NCI-H526 treated with DMSO at 0.1 percent for 48 hours (cell line): ENCODE measurements around the gene SERGEF.
"Not testable (repeated sequence)": the region's sequence is repeated elsewhere in the genome, so short reads cannot be mapped to it uniquely, and the experiment has no call there.

ENCODE experiments used
- DNase-seq: peaks from one replicate; lab custom pipeline; 2025; lab: John Stamatoyannopoulos, UW

Gene SERGEF

DNA sequence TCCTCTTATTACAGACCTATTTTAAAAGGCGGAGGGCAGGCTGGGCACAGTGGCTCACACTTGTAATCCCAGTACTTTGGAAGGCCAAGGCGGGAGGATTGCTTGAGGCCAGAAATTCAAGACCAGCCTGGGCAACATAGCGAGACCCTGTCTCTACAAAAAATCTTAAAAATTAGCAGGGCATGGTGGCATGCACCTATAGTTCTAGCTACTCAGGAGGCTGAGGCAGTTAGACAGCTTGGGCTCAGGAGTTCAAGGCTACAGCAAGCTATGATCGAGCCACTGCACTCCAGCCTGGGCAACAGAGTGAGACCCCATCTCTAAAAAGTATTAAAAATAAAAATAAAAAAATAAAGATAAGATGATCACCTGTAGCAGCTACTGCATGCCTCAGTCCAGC lies 12.7 kb downstream of the SERGEF start:
- not testable (repeated sequence) for DNase-seq

DNA sequence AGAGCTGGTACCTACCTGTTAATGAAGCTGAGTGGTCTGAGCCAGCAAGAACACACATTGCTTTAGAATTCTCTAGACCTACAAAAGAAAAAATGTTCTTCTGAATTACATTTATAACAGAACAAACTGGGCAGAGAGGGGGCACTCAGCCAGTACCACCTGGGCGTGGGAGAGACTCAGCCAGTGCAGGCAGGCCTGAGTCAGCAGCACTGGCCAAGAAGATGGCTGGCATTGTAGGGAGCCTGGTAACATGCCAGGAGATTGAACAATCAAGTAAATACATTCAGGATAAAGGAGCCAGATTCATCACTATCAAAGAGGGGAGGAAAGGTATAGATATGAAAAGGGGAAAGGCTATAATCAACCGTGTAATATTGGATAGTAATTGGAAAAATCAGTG lies 19.9 kb downstream of the SERGEF start:
- no peak for DNase-seq

DNA sequence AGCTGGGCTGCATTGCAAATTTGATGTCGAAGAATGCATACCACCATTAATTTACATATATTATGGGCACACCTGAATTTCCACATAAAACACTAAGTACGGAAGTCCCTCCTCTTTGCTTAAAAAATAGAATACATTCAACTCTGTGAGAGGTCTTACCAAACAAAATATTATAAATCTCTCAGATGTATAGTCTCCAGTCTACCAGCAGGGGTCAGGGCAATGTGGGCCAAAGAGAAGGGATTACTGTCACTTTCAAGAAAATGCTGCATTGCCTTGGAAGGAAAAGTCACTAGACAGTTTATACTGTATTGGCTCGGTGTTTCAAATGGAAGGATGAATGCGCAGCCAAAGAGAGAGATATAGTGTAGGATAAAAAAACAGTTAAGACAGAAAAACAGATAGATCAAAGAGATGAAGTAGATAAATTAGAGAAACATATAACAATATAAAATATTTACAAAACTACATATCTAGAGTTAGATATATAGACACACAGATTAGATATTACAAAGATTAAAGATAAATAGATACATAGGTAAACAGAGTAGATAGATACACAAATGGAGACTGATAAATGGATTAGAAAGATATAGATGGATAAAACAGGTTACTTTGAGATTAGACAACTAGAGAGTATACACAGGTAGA lies 20.9 kb downstream of the SERGEF start:
- peak; percentile 59 for DNase-seq

DNA sequence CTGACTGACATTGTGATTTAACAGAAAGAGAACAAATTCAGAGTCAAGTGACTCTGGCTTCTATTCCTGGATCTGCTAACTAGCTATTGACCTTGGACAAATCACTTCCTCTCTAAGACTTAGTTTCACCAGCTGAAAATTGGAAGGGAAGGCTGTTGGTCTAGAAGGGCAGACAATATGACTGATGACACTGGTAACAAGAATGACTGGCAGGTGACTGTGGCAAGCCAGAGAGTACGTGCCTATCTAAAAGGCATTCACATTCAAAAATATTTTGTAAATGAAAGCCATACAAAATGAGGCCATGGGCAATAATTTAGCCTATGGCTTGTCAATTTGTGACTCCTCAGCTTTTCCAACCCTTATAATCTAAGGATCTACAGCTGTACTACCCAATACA lies 23.5 kb downstream of the SERGEF start:
- no peak for DNase-seq

DNA sequence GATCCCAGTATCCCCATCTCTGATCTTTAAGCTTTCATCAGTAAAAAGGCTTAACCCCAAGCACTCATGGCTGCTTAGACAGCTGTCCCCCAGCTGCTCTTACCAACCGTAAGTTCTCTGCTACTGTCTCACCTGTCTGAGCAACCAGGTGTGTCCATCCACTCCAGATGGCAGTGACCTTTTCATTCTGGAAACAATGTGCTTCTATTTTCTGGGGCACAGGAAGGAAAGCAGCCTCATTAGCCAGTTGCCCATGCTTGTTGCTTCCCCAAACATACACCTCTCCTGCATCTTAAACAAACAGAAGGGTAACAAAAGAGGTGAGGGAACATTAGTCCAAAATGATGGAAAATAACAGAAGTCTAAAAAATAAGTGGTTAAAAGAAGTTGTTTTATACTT lies 24.4 kb downstream of the SERGEF start:
- peak; percentile 45 for DNase-seq

DNA sequence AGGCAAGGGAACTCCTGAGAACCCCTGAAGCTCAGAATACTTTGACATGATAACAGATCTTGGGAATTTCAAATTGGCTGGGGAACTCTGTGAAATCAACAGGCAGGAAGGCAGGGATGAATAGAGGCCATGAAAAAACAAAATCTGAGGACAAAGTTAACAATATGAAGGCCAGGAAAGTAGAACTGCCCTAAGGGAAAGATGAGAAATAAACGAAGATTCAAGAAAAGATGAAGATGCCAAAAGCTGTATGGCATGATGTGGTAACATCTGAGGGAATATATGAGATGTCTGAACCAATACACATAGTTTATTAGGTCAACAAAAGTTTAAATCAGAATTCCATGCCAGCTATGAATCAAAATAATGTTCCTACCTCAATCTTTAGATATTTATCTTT lies 25.0 kb downstream of the SERGEF start:
- no peak for DNase-seq

DNA sequence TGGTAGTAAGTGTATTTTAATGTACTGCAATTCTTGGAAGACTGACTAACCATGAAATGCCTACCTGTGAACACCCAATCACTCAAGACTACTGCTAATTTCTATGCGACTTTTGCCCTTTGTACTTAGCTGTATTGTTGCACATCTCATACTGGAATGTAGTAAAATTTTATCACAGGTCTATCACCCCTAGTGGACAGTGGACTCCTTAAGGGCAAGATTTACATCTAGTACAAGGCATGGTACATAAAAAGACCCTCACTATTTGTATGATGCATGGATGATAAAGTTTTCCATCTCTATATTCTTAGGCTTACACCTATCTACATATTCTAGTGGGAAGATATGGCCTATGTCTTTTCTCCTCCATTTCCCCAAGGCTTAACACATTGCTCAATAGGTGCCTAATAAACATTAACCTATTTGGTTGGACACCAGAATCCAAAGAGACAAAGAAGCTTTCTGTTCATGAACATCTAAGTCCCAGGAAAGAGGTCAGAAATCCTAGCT lies 26.1 kb downstream of the SERGEF start:
- DNase-seq: no peak

DNA sequence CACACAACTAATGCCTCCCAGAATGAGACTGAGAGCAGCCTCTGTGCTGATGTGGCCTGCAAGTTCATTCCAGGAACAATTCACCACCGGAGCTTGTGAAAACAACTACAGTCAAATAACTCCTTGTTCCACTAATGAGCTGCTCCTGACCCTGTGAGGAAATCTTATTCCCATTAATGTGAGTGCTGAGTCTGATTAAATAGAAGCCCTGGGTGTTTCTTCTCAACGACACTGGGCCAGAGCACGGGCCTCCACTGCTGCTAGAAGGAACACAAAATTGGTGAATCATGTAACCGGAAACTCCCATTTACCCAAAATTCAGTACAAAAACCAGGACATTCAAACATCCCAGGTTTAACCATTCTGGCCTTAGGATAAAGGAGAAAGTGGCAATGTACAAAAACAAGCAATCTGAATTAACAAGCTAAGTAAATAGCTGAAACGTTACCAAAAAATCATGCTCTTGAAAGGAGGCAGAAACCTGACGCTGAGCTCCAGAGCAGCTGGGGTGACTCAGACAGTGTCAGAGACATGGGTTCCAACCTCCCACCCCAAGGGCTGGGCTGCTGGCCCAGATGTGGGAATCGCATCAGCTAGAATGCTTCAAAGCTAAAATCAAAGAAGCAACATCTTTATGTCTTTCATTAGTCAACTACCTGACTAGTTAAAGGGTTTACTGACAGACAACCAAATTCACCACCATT lies 26.7 kb downstream of the SERGEF start:
- no peak for DNase-seq

DNA sequence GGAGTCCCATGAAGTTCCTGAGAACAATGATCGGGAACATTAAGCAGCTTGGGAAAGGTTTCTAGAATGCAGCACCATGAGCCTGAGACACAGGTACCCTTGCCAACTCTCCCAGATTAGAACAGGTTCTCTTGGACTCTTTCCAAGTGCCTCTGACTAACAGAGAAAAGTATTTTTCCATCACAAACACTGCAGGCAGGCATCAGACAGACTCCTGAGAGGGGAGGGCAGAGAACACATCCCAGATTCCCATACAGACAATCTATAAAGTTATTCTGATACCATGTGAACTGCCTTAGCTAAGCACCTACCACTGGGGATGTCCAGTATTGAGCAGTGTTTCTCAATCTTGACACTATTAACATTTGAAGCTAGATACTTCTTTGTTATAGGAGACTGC lies 27.3 kb downstream of the SERGEF start:
- DNase-seq: no peak

DNA sequence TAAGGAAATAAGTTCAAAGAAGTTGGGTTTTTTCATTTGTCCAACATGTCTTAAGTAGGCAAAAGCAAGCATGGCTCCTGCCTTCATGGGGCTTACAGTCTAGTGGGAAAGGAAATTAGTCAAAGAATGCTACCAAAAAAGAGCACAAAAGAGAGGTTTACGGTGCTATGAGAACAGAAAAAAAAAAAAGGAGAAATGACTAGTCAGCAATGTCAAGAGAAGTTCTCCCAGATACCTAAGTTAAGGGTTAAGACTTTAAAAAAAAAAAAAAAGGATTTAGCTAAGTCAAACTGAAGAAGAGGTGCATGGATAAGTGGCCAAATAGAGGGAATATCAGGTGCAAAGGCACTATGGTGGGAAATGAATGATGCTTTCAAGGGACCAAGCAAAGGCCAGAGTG lies 29.3 kb downstream of the SERGEF start:
- DNase-seq: no peak

DNA sequence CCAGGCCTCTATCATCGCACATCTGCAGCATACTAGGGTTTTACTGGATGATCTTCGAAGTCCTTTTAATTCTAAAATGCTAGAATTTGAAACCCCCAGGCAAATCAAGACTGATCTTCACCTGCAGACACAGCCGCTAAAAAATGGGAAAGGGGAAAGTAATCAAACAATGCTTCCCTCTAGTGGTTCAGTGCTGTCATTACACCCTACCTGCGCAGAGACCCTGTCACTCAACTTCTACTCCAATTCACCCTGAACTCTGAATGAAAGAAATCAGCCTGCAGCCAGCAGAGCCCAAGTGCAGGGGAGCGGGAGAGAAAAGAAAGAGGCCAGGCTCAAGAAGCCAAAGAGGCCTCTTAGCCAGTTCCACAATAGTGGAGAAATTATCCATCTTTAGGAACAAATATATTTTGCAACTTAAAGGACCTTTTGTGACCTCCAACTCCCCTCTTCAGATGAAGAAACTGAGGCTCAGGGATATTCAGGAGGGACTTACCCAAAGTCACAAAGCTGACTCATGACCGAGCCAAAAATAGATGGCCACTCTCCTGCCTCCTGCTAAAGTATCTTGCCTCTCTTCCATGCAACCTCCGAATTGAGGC lies 33.0 kb downstream of the SERGEF start:
- DNase-seq: peak; percentile 56

DNA sequence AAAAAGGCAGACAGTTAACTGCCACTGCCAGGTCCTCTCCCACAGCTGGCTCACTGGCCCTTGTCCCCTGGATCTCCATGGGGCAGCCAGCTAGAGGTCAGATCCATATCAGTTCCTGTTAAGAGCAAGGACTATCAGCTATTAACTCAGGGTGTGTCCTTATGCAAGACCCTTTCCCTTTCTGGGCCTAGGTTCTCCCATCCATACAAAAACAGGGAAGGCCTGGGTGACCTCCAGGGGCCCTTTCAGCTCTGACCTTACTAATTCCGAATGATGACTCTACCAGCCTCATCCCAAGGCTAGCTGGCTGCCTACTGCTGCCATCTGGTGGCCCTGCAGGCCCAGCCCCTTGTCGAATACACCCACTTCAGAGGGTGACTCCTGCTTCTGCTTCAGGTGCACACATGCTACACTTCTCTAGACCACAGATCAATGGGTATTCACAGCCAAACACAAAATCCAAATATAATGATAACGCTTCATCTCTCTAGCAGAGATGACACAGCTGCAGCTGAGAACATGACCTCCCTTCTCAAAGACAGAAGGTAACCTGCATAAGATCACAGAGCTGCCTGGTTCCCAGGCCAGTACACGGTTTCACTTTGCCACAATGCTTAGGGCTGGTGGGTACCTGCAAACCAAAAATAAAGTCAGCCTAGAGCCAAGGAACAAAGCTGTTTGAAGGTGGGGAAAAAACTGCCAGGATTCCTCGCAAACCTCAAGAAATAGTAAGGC lies 34.1 kb downstream of the SERGEF start:
- DNase-seq: peak; percentile 49

DNA sequence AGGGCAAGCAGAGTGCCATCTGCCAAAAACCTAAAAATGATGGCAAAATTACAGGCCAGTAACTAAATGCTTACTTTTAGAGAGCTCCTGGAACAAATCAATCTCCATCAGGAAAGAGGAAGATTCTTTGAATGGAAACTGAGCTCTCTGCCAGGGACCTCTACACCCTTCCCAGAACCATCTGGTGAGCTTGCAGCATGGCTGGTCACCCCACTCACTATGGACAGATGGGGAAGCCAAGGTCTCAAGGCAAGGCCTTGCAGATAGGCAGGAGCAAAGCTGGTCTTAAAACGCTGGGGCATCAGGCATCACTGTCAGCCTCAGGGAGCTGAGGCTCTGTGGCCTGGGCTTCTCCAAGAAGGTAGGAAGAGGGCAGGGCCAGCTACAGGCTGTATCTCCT lies 36.2 kb downstream of the SERGEF start:
- no peak for DNase-seq

DNA sequence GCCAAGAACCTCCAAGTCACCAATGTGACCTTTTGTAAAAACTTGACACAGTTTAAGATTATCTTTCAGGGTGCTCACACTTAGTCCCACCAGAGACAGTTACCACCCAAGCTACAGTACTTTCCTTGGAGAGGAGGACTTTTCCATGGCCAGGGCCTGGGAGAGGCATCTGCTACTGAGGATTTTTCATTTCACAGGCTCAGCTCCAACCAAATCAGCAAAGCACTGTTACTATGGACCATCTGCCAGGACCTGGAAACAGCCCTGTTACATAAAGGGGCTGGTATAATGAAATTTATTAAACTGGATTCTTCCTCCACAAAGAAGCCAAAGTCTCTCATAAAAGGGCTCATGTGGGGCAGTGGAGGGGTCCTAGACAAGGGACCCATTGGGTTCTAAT lies 38.6 kb downstream of the SERGEF start:
- DNase-seq: no peak

DNA sequence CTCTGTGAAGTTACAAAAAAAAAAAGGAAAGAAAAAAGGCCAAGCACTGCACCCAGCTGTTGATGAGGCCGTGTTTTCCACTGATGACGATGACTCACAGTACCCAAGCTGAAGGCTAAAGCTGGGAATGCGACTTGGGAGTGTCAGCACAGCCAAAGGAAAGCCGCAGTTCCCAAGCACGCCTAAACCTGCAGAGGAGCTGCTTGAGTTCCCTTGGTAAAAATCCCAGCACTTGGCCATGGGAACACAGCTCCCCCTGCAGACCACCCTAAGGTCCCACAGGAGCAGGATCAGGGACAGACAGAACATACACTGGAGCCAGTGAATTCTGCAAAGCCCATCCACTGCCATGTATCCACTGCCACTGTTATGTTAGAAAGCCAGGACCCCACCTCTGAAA lies 39.9 kb downstream of the SERGEF start:
- DNase-seq: no peak

DNA sequence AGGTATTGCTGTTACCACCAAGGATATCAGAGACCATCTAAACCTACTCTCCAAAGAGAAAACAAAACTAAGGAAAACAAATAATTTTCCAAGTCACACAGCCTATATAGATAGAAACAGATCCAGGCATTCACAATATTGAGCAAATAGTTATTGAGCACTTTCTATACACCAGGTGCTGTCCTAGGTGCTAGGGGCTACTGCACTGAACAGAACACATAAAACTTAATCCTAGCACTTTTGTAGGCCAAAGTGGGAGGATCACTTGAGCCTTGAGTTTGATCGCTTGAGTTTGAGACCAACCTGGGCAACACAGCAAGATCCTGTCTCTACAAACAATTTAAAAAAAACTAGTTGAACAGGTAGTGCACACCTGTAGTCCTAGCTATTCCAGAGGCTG lies 44.6 kb downstream of the SERGEF start:
- no peak for DNase-seq

DNA sequence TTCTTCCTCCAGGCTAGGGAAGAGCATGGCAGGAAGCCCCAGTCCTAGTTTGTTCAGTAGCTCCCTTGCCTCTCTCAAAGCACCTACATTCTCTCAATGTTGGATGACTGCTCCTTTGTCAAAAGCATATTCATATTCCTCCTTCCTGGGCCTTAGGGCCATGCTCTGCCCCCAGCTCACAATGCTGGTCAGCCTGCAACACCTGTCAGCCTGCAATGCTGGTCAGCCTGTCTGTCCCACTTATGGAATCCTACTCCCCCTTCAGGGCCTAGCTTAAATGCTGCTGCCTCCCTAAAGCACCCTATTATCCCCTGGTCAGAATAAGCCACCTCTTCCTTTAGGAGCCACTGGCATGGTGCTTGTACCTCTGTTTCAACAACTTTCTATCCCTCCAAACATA lies 45.2 kb downstream of the SERGEF start:
- no peak for DNase-seq

DNA sequence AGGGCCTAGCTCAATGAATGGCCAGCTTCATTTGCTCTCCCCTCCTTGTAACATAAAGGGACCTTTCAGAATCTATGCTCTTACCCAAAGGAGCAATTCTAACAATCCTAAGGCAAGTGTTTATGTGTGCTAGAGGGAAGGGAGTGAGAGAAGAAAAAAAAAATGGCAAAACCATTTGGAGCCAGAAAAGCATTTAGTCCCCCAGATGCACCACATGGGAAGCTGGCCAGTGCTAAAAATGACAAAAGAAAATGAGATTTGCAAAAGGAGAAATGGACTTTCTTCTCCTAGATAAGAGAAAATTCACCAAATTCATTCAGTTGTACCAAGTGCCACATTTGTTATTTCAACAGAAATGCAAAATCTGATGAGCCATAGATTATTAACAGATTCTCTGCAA lies 52.8 kb downstream of the SERGEF start:
- no peak for DNase-seq

DNA sequence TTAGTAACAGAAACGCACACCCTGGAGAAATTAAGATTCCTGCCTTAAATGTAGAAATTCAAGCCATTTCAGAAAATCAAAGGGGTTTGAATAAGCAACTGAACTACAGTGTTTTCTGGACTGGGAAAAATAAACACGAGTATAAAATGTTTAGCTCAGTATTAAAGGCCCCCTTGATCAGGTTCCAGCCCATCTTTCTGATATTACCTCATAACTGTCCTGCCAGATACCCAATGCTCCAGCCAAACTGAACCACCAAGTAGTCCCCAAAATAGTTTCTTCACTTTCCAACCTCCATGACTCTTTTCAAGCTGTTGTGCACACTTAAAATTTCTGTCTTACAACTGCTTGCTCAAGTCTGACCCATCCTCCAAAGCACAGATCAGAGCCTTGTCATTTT lies 54.4 kb downstream of the SERGEF start:
- no peak for DNase-seq

DNA sequence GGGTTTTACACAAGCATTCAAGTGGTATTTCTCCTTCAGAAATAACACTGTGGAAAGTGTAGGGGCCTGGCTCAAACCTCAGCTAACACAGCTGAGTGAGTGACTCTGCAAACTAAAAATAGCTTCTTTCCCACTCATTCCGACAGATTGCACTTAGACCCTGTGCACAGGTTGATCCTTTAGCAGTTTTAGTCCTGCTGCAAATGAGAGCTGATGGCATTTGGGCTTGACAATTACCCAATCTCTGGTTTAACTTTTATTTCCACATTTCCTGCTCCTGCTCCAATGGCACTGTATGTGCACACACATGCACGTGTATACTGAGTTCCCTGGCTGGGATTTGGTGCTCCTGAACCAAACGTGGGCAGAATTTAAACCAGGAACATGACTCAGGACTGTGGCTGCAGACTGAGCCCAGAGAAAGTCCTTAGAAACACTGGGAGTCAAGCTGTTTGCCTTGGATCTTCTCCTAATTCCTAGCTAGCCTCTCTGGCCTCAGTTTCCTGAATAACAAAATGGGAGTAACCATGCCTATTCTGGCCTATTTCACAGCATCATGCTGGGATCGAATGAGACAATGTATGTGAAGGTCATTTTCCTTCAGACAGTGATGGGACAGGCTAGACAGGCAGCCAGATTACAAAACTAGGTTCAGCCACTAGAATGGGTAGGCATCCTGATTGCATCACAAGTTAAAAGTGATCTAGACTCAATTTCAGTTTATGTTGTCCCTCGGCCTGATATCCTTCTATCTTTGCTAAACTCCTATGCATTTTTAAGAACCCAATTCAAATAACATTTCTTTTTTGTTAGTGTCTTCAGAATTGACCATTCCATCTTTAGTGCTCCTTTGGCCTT lies 58.2 kb downstream of the SERGEF start:
- no peak for DNase-seq

DNA sequence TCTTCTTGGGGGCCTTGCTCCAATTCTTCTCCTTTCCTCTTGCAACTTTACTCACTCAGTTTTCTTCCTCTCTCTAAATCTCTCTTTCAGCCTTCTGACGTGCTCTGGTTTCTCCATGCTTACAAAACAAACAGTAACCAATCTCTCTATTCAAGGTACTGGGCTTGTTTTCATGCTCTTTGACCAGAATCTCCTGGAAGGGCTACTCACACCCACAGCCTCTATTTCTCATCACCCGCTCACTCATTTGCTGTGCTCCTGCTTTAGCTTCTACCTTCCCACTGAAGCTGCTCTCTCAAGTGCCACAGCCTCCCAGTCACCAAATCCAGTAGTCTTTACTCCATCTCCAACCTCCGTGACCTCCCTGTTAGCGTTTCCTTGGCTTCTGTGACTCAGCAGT lies 60.4 kb downstream of the SERGEF start:
- no peak for DNase-seq
